Putamen (tissue), 1 donor: ENCODE measurements around the gene PLD2.
"Not testable (repeated sequence)": the region's sequence is repeated elsewhere in the genome, so short reads cannot be mapped to it uniquely, and the experiment has no call there.

Experiments used
- DNase-seq: peaks from one replicate; pipeline ENCODE4 v3.0.0-alpha.2; 2016; ENCODE audit warnings: low spot score

PLD2 gene

DNA sequence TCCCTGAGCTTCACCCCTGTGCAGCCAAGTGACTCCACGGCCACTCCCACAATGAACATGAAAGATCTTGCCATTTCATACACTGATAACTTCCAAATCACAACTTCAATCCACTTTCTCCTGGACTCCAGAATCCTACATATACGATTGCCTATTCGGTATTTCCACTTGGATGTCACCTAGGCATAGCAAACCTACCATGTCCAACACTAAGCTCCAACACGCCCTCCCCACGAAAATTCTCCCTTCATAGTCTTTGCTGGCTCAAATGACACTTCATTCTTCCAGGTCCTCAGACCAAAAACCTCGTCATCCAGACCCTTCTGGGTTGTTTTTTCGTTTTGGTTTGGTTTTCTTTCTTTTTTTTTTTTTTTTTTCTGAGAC is 16.3 kb upstream of the PLD2 start:
- DNase-seq, result no peak

DNA sequence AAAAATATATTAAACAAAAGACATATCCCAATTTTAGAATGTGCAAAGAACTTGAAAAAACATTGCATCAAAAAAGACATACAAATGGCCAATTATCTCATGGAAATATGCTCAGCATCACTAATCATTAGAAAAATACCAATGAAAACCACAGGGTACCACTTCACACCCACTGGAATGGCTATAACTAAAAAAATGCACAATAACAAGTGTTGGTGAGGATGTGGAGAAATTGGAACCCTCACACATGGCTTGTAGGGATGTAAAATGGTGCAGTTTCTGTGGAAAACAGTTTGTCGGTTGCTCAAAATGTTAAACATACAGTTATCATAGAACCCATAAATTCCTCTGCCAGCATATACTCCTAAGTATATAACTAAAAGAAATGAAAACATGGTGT is 11.8 kb upstream of the PLD2 start:
- no peak for DNase-seq

DNA sequence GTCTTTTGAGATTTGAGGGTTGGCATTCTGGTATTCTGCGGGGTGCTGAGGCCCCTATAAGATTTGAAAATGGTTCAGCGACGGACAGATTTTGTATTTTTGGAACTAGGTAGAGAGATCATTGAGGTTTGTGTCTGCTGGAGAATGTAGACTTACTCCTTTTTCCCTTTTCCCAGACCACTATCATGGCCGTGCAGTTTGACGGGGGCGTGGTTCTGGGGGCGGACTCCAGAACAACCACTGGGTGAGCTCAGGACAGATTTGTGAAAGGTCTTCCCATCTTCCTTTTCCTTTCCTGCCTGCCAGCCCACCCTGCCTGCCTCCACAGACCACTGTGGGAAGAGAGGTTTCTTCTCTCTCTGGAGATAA is 10.4 kb upstream of the PLD2 start:
- DNase-seq, result no peak

DNA sequence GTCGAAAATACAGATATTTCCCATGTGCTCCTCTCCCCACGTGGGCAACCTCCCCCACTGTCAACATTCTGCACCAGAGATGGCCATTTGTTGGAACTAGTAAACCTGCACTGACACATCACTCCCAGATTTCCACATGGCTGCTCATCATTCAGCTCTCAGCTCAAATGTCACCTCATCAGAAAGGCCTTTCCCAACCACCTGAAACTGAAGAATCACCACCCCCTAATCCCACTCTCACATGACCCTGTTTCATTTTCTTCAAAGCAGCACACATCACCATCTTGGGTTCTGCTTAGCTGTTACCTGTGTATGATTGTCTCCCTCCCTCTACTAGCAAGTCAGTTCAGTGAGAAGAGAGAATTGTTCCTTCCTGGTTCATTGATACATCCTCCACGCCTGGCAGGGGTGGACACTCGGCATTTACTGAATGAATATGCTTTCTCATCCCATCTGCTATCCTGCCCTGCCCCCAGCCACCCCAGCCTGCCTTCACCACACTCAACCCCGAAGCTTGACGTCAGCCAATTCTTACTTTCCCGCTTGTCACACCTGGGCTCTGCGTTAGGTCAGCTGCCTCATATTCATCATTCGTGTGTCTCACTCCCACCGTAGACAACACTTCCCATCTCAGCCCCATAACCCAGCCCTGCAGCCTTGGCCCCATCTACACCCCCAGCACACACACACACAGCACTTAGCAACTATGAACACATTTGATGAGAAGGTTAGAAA is 6.3 kb upstream of the PLD2 start:
- no peak for DNase-seq

DNA sequence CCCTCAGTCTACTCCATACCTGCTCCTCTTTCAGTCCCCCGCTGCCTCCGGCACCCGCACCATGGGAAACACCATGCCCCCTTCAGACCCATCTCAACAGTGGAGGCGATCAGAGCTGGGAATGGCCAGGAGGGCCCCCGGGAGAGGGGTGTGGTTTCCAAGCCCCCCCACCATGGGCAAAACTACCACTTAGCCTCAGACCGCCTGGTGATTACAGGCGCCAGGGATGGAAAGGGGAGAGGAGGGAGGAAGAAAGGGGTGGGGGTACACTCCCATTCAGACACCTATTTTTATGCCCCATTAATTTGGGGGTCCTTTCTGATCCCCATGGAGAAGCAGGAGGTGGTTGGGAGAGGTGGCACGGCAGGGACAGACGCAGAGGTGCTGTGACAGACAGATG is 4.7 kb upstream of the PLD2 start, which contains the start of gene C17orf114:
Gene C17orf114, minus strand, starts transcription at position 101 of the 400 bp plus-strand sequence.
- no peak for DNase-seq

DNA sequence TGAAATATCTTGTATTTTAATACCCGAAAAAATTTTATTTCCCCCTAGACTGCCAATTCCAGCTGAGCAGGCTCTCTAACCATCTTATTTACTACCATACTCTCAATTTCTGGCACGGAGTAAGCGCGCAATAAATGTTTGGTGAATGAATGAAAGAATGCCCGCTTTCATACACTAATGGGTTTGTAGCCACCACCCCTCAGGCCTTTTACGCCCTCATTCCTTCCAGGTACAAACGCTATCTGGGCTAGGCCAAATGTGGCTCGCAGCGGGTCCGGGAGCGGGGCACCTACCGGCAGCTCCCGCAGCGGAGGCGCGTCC is 536 bp upstream of the PLD2 start:
- no peak for DNase-seq

DNA sequence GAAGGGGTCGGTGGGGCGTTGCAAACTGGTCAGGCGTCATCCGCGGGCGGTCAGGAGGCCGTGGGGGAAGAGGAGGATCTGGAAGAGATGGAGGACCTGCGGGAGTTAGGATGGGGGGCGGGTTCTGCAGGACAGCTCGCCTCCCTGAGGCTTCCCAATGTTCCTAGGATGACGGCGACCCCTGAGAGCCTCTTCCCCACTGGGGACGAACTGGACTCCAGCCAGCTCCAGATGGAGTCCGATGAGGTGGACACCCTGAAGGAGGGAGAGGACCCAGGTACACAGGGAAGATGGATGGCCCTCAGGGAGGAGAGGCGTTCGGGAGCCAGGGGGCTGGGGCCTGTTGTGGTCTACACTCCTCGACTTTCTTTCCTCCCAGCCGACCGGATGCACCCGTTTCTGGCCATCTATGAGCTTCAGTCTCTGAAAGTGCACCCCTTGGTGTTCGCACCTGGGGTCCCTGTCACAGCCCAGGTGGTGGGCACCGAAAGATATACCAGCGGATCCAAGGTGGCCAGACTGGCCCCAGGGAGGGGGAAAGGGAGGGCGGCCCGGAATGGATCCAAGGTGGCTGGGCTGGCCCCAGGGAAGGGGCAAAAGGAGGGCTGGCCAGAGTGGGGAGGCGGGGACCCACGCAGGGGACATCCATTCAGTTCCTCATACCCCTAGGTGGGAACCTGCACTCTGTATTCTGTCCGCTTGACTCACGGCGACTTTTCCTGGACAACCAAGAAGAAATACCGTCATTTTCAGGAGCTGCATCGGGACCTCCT is 839 bp downstream of the PLD2 start:
- DNase-seq, result no peak

DNA sequence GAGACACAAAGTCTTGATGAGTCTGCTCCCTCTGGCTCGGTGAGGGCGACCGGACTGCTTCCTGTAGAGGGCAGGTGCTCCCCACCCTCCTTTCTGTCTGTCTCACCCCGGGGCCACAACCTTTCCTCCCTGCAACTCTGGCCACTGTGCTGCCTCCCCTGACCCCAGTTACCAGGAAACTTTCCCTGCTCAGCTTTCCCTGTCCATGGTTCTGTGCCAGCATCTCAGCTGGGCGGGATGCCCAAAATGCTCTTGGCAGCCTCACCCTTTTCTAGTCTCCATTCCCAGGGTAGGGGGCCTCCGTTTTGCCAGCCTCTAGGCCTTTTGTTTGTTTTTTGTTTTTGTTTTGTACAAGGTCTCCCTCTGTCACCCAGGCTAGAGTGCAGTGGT is 1.4 kb downstream of the PLD2 start:
- DNase-seq, result peak; percentile 39

DNA sequence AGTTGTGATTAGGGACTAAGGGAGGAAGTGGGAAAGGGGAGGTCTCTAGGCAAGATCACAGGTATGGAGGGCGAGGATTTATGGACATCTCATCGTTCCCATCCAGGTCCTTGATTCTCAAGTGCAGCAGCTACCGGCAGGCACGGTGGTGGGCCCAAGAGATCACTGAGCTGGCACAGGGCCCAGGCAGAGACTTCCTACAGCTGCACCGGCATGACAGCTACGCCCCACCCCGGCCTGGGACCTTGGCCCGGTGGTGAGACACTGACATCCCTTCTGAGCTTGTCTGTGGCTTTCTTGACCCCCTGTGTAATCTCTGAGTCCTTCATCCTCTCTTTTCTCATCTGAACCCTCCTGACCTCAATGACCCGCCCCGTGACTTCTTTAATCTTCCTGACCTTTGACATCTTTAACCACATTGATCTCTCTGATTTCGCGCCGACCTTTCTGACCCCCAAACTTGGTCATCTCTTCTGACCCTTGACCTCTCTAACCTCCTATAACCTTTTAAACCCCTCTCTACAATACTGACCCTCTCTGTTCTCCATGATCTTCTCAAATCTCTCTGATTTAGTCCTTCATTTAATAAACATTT is 3.8 kb downstream of the PLD2 start:
- DNase-seq, result no peak

DNA sequence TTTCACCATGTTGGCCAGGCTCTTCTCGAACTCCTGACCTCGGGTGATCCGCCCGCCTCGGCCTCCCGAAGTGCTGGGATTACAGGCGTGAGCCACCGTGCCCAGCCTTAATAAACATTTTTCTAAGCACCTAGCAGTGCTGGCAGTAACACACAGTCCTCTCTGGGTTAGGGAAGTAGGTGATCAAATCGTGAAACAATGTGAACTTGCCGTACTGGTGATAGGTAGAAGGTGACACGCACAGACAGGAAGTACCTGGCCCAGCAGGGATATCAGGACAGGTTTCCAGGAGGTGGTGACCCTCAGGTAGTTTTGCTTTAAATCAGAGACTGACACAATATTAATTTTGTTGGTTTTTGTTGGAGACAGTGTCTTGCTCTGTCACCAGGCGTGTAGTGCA is 4.5 kb downstream of the PLD2 start:
- no peak for DNase-seq

DNA sequence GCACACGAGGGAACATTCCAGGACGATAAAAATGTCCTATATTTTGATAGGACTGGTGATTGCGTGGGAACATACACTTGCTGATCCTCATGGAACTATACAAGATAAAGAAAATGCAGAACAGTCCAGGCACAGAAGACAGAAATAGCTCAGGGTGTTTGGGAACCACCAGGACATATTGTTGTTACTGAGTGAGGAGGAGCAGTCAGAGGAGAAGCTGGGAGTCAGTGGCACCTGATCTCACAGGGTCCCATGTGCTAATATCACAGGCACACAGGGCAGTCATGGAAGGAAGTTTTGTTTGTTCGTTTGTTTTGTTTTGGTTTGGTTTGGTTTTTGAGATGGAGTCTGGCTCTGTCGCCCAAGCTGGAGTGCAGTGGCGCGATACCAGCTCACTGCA is 5.7 kb downstream of the PLD2 start:
- no peak for DNase-seq

DNA sequence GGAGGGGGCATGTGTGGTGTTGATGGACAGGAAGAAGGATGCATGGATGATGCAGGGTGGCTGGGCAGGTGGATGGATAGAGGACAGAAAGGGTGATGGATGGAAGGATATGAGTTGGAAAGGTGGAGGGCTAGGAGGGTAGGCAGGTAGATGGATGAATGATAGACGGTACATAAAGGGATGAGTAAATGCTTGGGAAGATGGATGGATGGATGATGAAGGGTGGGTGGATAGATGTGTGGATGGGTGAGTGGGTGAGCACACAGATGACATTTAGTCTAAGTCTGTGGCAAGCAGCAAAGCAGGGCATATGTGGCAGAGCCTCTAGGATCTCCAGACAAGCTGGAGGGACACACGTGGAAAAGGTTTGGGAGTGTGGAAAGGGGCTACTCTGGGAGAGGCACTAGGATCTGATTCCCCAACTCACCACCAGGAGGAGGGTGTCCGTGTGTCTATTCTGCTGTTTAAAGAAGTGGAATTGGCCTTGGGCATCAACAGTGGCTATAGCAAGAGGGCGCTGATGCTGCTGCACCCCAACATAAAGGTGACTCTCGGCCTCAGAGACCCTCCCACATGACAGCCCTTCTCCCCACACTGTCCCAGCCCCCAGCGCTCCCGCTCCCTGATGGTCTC is 8.2 kb downstream of the PLD2 start:
- DNase-seq, result no peak

DNA sequence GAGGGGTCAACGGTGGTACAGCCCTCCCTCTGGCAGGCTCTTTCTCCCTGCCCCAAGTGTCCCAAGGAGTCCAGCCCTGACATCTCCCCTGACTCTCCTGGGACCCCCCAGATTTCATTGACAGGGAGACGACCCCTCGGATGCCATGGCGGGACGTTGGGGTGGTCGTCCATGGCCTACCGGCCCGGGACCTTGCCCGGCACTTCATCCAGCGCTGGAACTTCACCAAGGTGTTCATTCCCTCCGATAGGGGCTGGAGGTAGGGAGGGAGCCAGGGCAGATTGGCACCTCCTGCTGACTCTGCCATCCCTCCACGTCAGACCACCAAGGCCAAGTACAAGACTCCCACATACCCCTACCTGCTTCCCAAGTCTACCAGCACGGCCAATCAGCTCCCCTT is 9.9 kb downstream of the PLD2 start:
- DNase-seq, result no peak

DNA sequence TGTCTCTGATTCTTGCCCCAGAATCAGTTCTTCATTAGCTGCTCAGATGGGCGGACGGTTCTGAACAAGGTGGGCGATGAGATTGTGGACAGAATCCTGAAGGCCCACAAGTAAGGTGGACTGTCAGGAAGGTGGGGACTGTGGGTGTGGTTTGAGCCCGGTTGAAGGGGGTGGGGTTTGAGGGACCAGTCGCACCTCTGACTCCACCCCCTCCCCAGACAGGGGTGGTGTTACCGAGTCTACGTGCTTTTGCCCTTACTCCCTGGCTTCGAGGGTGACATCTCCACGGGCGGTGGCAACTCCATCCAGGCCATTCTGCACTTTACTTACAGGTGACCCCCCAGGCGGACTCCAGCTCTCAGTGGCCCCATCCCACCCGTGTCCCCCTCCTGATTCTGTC is 11.3 kb downstream of the PLD2 start:
- DNase-seq, result no peak

DNA sequence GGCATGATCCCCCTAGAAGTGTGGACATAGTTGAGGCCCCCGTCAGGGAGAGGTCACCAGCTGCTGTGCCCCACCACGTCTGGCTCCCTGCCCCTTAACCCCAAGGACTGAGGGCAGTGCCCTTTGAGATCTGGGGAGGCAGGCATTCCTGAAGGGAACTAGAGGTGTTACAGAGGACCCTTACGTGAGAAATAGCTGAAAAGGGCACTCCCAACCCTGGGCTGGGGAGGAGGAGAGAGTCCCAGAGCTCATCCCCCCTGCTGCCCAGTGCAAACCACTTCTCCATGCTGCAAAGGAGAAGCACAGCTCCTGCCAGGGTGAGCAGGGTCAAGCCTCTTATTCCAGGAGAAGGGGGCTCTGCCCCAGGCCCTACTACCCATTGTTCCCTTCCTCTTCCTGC is 15.9 kb downstream of the PLD2 start:
- DNase-seq, result no peak

DNA sequence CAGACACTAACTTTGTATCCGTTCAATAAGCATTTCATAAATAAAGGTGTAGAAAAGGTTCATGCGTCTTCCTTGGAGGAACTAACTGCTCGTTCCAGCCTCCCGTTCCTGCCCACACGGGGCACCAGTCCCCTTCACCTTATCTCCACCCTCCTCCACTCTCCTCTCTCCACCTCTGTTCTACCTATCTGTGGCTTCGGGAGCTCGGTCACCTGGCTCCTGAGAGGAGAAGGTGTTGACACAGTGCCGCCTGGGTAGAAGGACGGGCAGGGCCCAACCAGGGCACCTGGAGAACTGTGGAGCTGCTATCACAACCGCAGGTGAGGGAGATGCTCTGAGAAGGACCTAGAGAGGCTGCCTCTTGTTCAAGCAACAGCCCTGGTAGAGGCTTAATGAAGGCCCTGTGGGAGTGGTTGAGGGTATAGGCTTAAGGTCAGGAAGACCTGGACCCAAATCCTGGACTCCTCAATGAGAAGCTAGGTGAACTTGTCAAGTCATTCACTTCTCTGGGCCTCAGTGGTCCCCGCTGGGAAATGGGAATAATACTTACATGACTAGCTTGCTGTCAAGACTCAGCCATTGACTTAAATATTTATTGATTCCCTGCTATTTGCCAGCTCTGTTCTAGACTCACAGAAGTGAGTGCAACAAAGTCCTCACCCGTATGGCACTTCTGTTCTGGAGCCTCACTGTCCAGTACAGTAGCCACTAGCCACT is 16.6 kb downstream of the PLD2 start:
- DNase-seq, result no peak

DNA sequence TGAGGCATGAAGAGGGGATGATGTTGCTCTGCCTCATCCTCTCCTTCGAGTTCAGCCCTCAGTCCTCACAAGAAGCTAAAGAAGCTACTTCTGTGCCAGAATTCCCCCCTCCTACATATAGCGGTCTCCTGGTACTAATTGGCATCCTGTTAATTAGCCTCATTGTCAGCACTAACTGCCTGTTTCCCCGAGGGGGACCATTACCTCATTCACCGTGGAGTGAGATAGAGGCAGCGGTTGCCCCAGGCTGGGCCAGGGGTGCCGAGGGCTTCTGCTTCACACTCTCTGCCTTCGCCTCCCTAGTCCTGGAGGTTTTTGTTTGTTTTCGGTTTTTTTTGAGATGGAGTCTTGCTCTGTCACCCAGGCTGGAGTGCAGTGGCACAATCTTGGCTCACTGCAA is 20.4 kb downstream of the PLD2 start:
- DNase-seq, result no peak

DNA sequence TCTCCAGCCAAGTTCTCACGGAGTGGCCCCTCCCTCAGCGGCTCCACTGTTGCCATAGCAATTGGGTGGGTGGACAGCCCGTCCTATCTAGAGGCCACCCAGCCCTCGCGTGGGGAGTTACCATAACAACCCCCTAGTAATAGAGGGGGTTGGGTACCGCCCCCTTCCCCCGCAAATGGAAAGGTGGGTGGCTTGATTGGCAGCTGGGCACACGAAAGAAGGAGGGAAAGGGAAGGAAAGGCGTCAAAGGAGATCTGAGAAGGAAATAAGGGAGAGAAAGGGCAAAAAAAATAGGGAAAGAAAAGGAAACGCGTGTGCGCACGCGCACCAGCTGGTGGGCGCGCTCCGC is 25.9 kb downstream of the PLD2 start:
- DNase-seq, result not testable (repeated sequence)

DNA sequence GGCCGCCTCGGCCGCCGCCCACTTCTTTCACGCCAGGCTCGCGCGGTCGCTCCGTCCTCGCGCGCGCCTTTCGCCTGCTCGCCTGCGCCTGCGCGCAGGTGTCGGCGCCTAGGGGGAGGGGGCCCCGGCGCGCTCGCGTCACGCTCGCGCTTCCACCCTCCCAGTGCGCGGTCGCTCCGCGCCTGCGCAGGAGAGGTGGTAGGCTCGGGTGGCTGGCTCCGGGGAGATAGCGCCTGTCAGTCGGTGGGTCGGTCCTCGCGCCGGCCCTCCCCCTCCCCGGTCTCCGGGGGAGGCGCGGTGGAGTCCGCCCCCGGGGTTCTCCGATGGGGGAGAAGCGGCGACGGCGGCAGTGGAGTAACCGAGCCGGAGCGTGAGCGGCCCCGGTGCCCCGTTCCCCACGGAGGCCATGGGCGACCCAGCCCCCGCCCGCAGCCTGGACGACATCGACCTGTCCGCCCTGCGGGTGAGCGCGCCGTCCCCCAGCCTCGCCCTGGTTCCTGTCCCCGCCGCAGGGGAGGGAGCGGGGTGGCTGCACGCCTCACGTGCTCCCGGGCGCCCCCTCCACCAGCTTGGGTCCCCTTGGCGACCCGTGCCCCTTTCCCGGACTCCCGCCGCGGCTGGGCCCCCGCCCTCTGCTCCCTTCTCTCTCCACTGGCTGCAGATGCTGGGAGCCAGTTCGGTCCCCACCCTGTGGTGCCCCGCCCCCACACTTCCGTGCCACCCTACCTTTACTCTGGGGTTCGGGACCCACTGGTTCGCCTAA is 26.4 kb downstream of the PLD2 start, which contains the start of gene MINK1:
Gene MINK1, plus strand, starts transcription at position 163 of the 763 bp plus-strand sequence. Its CDS starts 244 bp downstream, at position 407.
- peak; percentile 93 for DNase-seq

DNA sequence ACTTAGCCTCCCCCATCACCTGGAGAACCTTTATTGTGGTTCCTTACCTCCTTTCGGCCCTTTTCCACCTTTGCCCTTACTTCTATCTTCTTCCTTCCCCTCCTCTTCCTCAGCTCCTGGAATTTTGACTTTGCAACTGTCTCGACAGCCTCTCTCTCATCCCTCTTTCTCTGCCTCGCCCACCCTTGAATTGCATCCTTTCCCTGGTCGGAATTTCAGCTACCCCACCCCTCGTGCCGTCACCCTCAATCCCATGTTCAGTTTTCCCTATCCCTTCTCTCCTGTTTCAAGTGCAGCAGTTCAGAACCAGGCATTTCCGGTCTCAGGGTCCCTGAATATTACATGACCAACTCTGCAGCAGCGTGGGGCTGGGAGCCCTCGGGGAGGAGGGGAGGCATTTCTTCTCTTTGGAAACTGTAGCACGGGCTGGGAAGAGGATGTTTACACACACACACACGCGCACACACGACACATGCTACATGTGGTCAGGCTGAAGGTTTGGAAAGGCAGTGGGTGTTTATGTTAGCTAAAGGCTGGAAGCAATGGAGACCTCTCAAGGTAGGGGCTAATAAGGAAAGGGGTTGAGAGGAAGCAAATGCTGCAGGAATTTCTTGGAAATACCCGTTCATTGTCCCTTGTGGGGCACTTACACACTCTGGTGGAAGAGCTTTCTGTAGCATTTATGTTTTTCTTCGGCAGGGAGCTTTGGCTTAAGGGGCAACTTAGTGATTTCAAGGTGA is 27.2 kb downstream of the PLD2 start:
- no peak for DNase-seq

DNA sequence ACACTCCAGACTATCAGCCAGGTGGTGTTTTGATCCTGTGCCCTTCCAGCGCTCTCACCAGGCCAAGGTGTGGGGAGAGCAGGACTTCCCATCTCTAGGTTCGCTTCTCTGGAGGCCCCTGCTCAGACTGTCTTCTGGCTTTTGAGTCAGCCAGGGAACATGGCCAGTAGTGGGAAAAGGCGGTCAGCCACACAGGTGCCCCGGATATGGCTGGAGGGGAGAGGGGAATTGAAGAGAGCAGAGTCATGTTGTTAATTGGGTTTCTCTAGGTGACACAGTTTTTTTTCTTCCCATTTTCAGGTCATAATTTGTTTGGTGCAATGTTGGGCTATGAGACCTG is 27.7 kb downstream of the PLD2 start:
- no peak for DNase-seq
